ENCODE measurements around the gene ADSL.
"Not testable (repeated sequence)": the region's sequence is repeated elsewhere in the genome, so short reads cannot be mapped to it uniquely, and the experiment has no call there.

ADSL gene

DNA sequence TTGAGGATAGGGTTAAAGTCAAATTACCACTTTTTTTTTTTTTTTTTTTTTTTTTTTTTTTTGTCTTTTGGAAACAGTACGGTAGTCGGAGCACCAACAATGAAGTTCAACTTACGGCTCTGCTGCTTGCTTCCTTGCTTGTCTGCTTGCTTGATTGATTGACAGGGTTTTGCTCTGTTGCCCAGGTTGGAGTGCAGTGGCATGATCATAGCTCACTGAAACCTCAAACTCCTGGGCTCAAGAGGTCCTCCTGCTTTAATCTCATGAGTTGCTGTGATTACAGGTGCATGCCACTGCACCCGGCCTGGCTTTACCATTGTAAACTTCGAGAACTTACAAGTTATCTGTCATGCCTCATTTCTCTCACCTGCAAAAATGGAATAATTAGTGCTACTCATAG lies 29.8 kb downstream of the ADSL start:
- DNase-seq (ENCODE audit: low spot score) = no peak
- TF ChIP-seq, protein P1, sequence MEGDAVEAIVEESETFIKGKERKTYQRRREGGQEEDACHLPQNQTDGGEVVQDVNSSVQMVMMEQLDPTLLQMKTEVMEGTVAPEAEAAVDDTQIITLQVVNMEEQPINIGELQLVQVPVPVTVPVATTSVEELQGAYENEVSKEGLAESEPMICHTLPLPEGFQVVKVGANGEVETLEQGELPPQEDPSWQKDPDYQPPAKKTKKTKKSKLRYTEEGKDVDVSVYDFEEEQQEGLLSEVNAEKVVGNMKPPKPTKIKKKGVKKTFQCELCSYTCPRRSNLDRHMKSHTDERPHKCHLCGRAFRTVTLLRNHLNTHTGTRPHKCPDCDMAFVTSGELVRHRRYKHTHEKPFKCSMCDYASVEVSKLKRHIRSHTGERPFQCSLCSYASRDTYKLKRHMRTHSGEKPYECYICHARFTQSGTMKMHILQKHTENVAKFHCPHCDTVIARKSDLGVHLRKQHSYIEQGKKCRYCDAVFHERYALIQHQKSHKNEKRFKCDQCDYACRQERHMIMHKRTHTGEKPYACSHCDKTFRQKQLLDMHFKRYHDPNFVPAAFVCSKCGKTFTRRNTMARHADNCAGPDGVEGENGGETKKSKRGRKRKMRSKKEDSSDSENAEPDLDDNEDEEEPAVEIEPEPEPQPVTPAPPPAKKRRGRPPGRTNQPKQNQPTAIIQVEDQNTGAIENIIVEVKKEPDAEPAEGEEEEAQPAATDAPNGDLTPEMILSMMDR (IDR thresholded peaks at IDR 0.05; ENCODE audit: extremely low read depth, insufficient read depth, missing control alignments) = no peak
- in situ Hi-C loops (cut with MboI; ENCODE audit: low pct_unique_long_range_greater_than_20kb, low sequenced_read_pairs, unreplicated experiment) = no loop called here

DNA sequence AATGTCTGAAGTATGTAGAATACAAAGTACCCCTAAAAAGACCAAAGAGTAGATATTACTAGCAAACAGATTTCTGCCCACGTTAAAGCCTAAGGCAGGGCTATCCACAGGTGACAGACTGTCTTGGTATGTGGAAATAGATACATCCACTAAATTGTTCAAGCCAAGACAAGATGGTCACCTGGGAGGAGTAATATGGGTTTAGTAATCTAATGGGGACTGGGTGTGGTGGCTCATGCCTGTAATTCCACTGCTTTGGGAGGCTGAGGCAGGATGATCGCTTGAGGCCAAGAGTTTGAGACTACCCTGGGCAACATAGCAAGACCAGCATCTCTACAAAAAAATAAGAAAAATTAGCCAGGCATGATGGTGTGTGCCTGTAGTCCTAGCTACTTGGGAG lies 31.6 kb downstream of the ADSL start:
- DNase-seq (ENCODE audit: low spot score) = no peak
- in situ Hi-C loops (cut with MboI; ENCODE audit: low pct_unique_long_range_greater_than_20kb, low sequenced_read_pairs, unreplicated experiment) = no loop called here
- TF ChIP-seq, protein P1 (IDR thresholded peaks at IDR 0.05; ENCODE audit: extremely low read depth, insufficient read depth, missing control alignments) = no peak

DNA sequence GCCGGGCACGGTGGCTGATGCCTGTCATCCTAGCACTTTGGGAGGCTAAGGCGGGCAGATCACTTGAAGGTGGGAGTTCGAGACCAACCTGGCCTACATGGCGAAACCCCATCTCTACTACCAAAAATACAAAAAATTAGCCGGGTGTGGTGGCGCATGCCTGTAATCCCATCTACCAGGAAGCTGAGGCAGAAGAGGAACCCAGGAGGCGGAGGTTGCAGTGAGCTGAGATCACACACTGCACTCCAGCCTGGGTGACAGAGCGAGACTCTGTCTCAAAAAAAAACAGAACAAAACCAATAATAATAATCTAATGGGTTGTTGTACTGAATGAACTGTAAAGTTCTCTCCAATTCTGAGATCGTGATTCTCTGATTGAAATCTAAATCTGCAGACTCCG lies 32.1 kb downstream of the ADSL start:
- in situ Hi-C loops (cut with MboI; ENCODE audit: low pct_unique_long_range_greater_than_20kb, low sequenced_read_pairs, unreplicated experiment); DNase-seq (ENCODE audit: low spot score): not testable (repeated sequence)

DNA sequence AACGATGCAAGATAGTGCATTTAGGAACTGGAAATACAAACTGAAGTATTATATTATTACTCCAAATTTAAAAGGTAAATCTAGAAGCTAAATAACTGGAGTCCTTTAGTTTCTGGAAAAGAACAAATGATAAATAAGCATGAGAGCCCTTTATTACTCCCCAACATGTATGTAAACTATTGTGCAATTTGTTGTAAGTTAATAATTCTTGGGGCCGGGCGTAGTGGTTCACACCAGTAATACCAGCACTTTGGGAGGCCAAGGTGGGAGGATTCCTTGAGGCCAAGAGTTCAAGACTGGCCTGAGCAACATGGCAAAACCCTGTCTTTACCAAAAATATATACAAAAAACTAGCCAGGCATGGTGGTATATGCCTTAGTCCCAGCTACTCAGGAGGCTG lies 35.2 kb downstream of the ADSL start:
- TF ChIP-seq, protein P1 (IDR thresholded peaks at IDR 0.05; ENCODE audit: extremely low read depth, insufficient read depth, missing control alignments) = no peak
- in situ Hi-C loops (cut with MboI; ENCODE audit: low pct_unique_long_range_greater_than_20kb, low sequenced_read_pairs, unreplicated experiment) = no loop called here
- DNase-seq (ENCODE audit: low spot score) = no peak

DNA sequence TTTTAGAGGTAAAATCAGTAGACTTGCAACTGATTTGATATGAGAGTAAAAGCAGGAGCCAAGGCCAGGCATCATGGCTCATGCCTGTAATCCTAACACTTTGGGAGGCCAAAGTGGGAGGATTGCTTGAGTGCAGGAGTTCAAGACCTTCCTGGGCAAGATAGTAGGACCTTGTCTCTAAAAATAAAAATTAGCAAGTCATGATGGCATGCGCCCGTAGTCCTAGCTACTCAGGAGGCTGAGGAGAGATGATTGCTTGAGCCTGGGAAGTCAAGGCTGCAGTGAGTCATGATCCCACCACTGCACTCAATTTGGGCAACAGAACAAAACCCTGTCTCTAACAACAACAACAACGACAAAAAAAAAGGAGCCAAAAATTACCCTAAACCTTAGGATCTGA lies 37.6 kb downstream of the ADSL start:
- in situ Hi-C loops (cut with MboI; ENCODE audit: low pct_unique_long_range_greater_than_20kb, low sequenced_read_pairs, unreplicated experiment) = no loop called here
- TF ChIP-seq, protein P1 (IDR thresholded peaks at IDR 0.05; ENCODE audit: extremely low read depth, insufficient read depth, missing control alignments) = no peak
- DNase-seq (ENCODE audit: low spot score) = no peak

DNA sequence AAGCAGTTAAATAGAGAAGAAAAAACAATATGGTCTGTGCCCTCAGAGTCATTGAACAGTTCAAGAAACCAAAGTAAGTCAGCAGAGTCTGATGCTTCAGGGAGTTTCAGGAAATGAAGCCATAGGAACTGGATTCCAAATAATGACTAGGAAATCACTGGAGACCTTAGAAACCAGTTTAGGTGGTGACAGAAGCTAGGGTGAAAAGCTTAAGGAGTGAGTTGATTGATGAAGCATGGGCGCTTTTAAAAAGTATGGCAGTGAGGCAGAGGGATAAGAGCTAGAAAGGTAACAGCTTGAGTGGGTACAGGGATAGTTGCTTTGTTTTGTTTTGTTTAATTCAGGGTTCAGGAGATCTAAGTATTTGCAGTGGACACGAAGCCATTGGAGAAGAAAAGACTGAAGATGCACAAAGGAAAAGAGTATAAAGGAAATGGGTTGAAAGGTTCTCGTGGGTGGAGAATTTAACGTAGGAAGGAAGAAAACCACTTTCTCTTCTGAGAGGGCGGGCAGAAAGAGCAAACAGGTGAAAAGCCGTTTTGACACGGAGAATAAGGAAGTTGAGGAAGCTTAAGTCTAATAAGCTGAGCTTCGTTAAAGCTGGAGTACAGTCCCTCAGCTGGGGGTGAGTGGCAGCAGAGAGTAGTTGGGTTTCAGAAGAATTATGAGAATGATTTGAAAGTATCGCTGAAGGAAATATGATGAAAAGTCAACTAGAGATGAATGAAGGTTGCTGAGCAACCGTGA lies 38.9 kb downstream of the ADSL start:
- TF ChIP-seq, protein P1 (IDR thresholded peaks at IDR 0.05; ENCODE audit: extremely low read depth, insufficient read depth, missing control alignments) = no peak
- in situ Hi-C loops (cut with MboI; ENCODE audit: low pct_unique_long_range_greater_than_20kb, low sequenced_read_pairs, unreplicated experiment) = no loop called here

DNA sequence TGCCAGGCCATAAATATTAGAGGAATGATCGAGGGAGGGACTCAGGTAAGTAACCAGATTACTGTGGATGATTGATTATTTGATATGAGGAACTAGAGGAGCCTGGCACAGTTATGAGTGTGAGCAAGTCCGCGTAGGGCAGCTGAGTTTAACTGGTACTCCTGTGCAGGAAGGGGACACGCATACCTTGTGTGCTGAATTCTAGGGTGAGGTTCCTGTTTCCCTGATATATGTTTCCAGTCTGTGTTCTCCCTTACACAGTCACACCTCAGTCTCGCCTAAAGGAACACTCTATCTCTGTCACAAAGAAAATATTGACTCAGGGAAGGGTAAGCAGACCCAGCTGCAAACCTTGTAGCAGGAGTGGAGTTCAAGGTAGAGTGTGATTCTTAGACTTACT lies 41.4 kb downstream of the ADSL start:
- in situ Hi-C loops (cut with MboI; ENCODE audit: low pct_unique_long_range_greater_than_20kb, low sequenced_read_pairs, unreplicated experiment) = no loop called here
- TF ChIP-seq, protein P1 (IDR thresholded peaks at IDR 0.05; ENCODE audit: extremely low read depth, insufficient read depth, missing control alignments) = no peak
- DNase-seq (ENCODE audit: low spot score) = no peak

More for the DNA sequence above, 38.9 kb downstream of the ADSL start:
- DNase-seq (ENCODE audit: low spot score) = peak; percentile 66

Measured in GM13977 (cell line).